A673 (cell line): ENCODE data around the gene ANKRD2.
"Not testable (repeated sequence)": the region's sequence is repeated elsewhere in the genome, so short reads cannot be mapped to it uniquely, and the experiment has no call there.

ENCODE experiments used
- CTCF ChIP-seq: fragments of 300-800, 200-600 bp; sonication (generic); conservative IDR thresholded peaks from 2 replicates; pipeline ENCODE4 v1.5.1; 2017; ENCODE audit warnings: low read depth, mild to moderate bottlenecking, antibody characterized with exemption, low read length, moderate library complexity, mixed read lengths
- EZH2 ChIP-seq: fragments of 200-600 bp; sonication (generic); IDR thresholded peaks from 2 replicates; pipeline ENCODE4 v1.6.1; 2017; ENCODE audit warnings: borderline replicate concordance, low read depth, mild to moderate bottlenecking, mixed read lengths, antibody characterized with exemption, low read length; ENCODE audit not compliant: poor library complexity, severe bottlenecking

GRCh38 chr10:97560731-97561381 lies 11.7 kb upstream of the ANKRD2 start:
- not testable (repeated sequence) for TF ChIP-seq CTCF, EZH2
